ENCODE data around the gene AKAP13. TPM values are rescaled to one million over a fixed set of nuclear protein-coding genes. Genes with fewer than 3 reads are reported as not detected.
A peak's percentile ranks its signal among the peaks of the same experiment; 100 is the strongest.
"Not testable (repeated sequence)": the region's sequence is repeated elsewhere in the genome, so short reads cannot be mapped to it uniquely, and the experiment has no call there.

The AKAP13 gene
- total RNA-seq, 2 experiments from 2014 or later = 198 to 220 TPM

DNA sequence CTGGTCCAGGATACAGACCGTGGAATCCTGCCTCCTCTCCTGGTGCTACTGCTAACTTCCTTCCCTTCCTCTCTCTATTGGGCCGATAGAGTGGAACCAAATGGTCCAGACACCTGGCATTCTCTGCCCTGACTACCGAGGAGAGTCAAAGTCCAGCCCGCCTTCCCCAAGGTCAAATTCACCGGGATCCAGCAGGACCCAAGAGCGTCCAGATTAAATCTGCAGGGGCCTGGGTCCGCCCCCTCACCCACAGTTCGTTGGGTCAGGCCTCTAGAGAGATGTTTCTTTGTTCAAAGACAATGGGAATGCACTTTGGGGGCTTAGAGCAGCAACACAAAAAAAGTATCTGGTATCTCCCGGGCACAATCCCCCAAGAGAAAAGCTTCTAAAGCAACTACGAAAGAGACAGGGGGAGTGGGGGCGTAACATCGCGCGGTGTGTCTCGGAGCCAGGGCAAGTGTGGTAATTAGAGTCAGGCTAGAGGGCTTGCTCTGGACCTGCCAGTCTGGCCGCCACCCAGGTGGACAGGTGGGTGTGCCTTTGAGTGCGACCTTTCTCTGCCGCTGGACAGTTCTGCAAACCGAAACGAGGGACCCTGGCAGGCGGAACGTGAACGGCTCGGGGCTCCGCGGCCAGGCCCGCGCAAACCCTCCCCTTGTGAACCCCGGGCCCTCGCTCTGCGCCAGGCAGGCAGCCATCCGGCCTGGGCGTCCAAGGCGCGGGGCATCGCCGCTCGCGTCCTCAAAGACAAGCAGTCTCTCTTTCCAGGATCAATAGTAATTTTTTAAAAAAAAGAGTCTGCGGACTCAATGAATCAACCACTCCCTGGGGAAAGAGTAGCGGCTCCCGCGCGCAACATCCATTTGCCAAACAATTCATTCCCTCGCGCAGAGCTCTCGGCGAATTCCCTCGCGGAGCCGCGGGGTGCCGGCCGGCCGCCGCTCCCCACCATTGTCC, 413.5 kb downstream of the AKAP13 start:
- Mint-ChIP-seq H3K9me3 (no peaks in the 10 kb centered on the region), H3K4me3 (peak overlapping the region; percentile 94), H3K27me3 (peaks cover 7% of the 10 kb centered on the region), H3K36me3 (peaks cover 7% of the 10 kb centered on the region), H3K4me1 (peaks cover 20% of the 10 kb centered on the region), H3K27ac (peak overlapping the region; percentile 80)
- POLR2A ChIA-PET = interaction anchor here (2.5 kb wide), 1 partner anchor 8 kb away, joined by 17 read pairs; no protein-coding TSS in a partner anchor
- ATAC-seq (ENCODE audit: low read depth) = peak; percentile 48
- peak; percentile 71 for DNase-seq

DNA sequence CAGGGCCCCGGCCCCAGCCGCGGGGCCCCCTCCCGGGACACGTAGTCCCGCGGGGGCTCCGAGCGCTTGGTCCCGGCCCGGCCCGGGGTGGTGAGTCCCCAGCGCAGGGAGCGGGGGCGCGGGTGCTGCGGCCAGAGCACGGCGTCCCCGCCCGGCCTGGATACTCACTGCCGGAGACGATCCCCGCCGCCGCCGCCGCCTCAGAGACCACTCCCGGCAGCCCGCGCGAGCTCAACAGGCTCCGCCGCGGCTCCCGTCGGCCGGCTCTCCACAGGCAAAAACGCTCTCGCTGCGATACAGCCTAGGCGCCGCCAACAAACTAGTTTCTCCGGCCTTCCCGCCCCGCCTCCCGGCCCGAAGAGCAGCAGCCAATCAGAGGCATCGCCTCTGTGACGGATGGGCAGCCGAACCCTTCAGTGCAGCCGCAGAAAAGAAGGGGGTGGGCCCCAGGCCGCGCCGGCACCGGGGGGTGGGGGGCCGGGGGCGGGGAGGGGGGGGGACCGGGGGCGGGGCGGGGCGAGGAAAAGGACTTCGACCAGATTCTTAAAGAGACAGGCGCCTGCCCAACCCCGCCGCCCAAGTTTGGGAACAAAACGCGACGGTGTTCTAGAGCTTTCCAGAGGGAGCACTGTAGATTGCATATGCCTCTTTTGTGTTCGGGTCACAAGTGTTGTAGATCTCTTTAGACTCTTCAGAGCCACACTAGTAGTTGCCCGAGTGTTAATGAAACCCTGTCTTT, 414.4 kb downstream of the AKAP13 start, which contains the start of gene KLHL25:
KLHL25 (minus strand) TSS at position 328 of the 739 bp plus-strand sequence. CDS start 25,115 bp downstream, outside the sequence.
- Mint-ChIP-seq H3K9me3 (no peaks in the 10 kb centered on the region), H3K36me3 (peaks cover 7% of the 10 kb centered on the region), H3K4me3 (peak within 1 kb of the TSS; percentile 94), H3K4me1 (peaks cover 20% of the 10 kb centered on the region), H3K27me3 (peaks cover 7% of the 10 kb centered on the region), H3K27ac (peak within 1 kb of the TSS; percentile 88)
- DNase-seq (peak; percentile 88), ATAC-seq (ENCODE audit: low read depth) (peak; percentile 98)
- POLR2A ChIA-PET = interaction anchor here (0.6 to 2.5 kb wide), 2 partner anchors 9 to 453 kb away, joined by 5 to 17 read pairs; no protein-coding TSS in a partner anchor

DNA sequence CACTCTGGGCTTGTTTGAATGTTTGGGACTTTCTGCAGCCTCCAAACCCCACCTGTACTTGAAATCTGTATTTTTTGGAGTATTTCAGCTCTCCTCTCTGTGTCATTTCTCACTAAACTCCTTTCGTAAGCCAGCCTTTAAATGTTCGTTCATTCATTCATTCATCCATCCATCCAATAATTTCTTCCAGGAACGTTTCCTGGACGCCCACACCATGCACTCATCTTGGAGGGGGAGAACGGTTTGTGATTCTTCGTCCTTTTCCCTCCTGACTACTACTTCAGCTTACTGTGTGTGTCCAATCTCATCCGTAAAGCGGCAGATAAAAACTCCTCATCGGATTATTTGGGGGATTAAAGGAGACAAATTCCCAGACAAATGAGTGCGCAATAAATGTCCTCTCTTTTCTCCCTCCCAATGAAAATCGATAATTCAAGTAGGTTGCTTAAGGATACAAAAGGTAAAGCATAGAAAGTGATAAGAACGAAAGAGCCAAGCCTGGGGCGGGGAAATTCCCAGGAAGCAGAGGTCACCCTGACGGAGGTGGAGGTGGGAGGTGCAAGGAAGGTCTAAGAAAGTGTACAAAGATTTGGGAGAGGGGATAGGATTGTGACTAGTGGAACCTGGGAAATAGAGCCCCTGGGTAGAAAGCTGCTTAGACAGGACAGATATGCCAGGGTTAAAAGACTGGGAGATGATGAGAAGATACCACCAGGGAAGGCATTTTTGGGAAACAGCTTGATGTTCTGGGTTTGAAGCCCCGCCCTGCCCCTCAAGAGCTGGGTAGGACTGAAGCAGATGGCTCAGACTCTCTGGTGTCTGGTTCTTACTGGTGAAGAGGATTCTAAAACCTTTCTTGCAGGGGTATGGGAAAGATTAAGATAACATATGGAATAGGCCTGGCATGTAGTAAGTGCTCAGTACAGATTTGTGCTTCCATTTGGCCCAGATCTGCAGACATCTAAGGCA, 415.2 kb downstream of the AKAP13 start:
- H3K4me3 Mint-ChIP-seq = peak overlapping the region; percentile 89
- peaks cover 20% of the 10 kb centered on the region for H3K4me1 Mint-ChIP-seq
- DNase-seq (no peak), ATAC-seq (ENCODE audit: low read depth) (no peak)
- POLR2A ChIA-PET = interaction anchor here (2.5 kb wide), 1 partner anchor 10 kb away, joined by 17 read pairs; no protein-coding TSS in a partner anchor
- no peaks in the 10 kb centered on the region for H3K9me3 Mint-ChIP-seq
- H3K27ac Mint-ChIP-seq = peak overlapping the region; percentile 88
- H3K27me3 Mint-ChIP-seq = peaks cover 7% of the 10 kb centered on the region
- peaks cover 5% of the 10 kb centered on the region for H3K36me3 Mint-ChIP-seq

DNA sequence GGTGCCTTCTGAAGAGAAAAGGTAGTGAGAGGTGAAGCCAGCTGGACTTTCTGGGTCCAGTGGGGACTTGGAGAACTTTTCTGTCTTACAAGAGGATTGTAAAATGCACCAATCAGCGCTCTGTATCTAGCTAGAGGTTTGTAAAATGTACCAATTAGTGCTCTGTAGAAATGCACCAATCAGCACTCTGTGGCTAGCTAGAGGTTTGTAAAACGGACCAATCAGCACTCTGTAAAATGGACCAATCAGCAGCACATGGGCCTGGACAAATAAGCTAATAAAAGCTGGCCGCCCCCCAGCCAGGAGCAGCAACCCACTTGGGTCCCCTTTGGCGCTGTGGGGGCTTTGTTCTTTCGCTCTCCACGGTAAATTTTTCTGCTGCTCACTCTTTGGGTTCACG, 416.0 kb downstream of the AKAP13 start:
- peaks cover 20% of the 10 kb centered on the region for H3K4me1 Mint-ChIP-seq
- not testable (repeated sequence) for H3K9me3 Mint-ChIP-seq; H3K27ac Mint-ChIP-seq; H3K27me3 Mint-ChIP-seq; H3K4me3 Mint-ChIP-seq; H3K36me3 Mint-ChIP-seq; DNase-seq; ATAC-seq (ENCODE audit: low read depth)
- POLR2A ChIA-PET = interaction anchor here (1.4 kb wide), 1 partner anchor 10 kb away, joined by 3 read pairs; no protein-coding TSS in a partner anchor

Small RNAs within 50 kb of the gene (microRNA-seq; reads per million reads assigned to microRNA genes)
- 2.1 reads per million for gene MIR1276
- 58.2 reads per million, percentile 48 among the genes with 10 or more reads in this experiment for gene MIR7706
